MCF 10A (cell line): Measurements from ENCODE around the gene NDUFS5. TPM values are rescaled to one million over a fixed set of nuclear protein-coding genes. Genes with fewer than 3 reads are reported as not detected.
"Not testable (repeated sequence)": the region's sequence is repeated elsewhere in the genome, so short reads cannot be mapped to it uniquely, and the experiment has no call there.

ENCODE experiments used
- BruUV-seq: library from RNA; stranded (reverse); fragments of 400-500 nt; replicated peaks from 2 replicates; lab custom pipeline; 2021; lab: Mats Ljungman, UMichigan
- CTCF ChIA-PET: fragments of 300-600 bp; sonication (Branson Sonifier 250); formaldehyde crosslinking; extraction: SDS; loops from one replicate; lab custom pipeline; 2021; ENCODE audit warnings: antibody characterized with exemption, inconsistent platforms; lab: Yijun Ruan, JAX
- POLR2A ChIA-PET: fragments of 300-600, 350-650 bp; sonication (Branson Sonifier 250); formaldehyde crosslinking; extraction: SDS; loops from one replicate; lab custom pipeline; 2020; ENCODE audit warnings: antibody characterized with exemption, inconsistent platforms; lab: Yijun Ruan, JAX
- DNase-seq: peaks from one replicate; pipeline ENCODE4 v3.0.0-alpha.2; 2018; ENCODE audit not compliant: unreplicated experiment
- H3K27ac Mint-ChIP-seq: one replicate; pipeline ENCODE4 v1.8.0; 2022; ENCODE audit warnings: mild to moderate bottlenecking, low read depth, mixed read lengths; ENCODE audit not compliant: unreplicated experiment
- H3K27me3 Mint-ChIP-seq: one replicate; pipeline ENCODE4 v1.8.0; 2022; ENCODE audit warnings: mixed read lengths; ENCODE audit not compliant: insufficient read depth, unreplicated experiment
- H3K36me3 Mint-ChIP-seq: one replicate; pipeline ENCODE4 v1.8.0; 2022; ENCODE audit warnings: mild to moderate bottlenecking, moderate library complexity, mixed read lengths; ENCODE audit not compliant: insufficient read depth, unreplicated experiment
- H3K4me1 Mint-ChIP-seq: one replicate; pipeline ENCODE4 v1.8.0; 2022; ENCODE audit warnings: mixed read lengths; ENCODE audit not compliant: insufficient read depth, unreplicated experiment
- H3K4me3 Mint-ChIP-seq: one replicate; pipeline ENCODE4 v1.8.0; 2022; ENCODE audit warnings: mild to moderate bottlenecking, moderate library complexity, mixed read lengths; ENCODE audit not compliant: unreplicated experiment
- H3K9me3 Mint-ChIP-seq: one replicate; pipeline ENCODE4 v1.8.0; 2022; ENCODE audit warnings: mixed read lengths; ENCODE audit not compliant: unreplicated experiment
- intact Hi-C: fragments of 100-400 bp; cut with micrococcal nuclease; formaldehyde crosslinking; loops from 2 replicates; pipeline ENCODE4 v1.14.1; 2022
- total RNA-seq: library from RNA; stranded (reverse); gene quantifications from 2 replicates; pipeline ENCODE4 v1.2.3, GENCODE V29; 2022
- TF ChIP-seq, protein P1 (sequence below): fragments of 200-600 bp; IDR thresholded peaks from one replicate; pipeline ENCODE4 v1.8.0; 2022; ENCODE audit warnings: antibody characterized with exemption, mild to moderate bottlenecking; ENCODE audit not compliant: unreplicated experiment

NDUFS5 gene
- total RNA-seq, 1 experiment from 2014 or later: 233 TPM

DNA sequence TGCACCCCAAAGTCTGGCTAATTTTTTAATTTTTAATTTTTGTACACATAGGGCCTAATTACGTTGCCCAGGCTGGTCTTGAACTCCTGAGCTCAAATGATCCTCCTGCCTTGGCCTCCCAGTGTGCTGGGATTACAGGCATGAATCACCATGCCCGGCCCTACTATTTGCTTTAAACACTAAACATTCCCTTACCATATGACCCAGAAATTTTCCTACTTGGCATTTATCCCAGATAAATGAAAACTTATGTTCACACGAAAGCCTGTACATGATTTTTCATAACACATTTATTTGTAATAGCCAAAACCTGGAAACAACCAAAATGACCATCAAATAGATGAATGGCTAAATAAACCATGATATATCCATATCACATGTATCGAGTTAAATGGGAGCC is 35.8 kb downstream of the NDUFS5 start:
- H3K27ac Mint-ChIP-seq: no peak overlapping the region
- peak; percentile 42 for DNase-seq

GRCh38 chr1:39063191-39063590 is 37.0 kb downstream of the NDUFS5 start:
- no TSS peak for BruUV-seq
- ChIA-PET CTCF (interaction anchor here (0.5 kb wide), 1 partner anchor 129 kb away, joined by 3 read pairs; no protein-coding TSS in a partner anchor), POLR2A (no interaction called here)
- intact Hi-C loops: no loop called here
- H3K9me3 Mint-ChIP-seq: no peaks in the 10 kb centered on the region
- TF ChIP-seq, protein P1, sequence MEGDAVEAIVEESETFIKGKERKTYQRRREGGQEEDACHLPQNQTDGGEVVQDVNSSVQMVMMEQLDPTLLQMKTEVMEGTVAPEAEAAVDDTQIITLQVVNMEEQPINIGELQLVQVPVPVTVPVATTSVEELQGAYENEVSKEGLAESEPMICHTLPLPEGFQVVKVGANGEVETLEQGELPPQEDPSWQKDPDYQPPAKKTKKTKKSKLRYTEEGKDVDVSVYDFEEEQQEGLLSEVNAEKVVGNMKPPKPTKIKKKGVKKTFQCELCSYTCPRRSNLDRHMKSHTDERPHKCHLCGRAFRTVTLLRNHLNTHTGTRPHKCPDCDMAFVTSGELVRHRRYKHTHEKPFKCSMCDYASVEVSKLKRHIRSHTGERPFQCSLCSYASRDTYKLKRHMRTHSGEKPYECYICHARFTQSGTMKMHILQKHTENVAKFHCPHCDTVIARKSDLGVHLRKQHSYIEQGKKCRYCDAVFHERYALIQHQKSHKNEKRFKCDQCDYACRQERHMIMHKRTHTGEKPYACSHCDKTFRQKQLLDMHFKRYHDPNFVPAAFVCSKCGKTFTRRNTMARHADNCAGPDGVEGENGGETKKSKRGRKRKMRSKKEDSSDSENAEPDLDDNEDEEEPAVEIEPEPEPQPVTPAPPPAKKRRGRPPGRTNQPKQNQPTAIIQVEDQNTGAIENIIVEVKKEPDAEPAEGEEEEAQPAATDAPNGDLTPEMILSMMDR: no peak
- no peak overlapping the region for H3K27ac Mint-ChIP-seq
- no peak overlapping the region for H3K4me3 Mint-ChIP-seq
- no peak for DNase-seq
- H3K4me1 Mint-ChIP-seq: no peaks in the 10 kb centered on the region
- no peaks in the 10 kb centered on the region for H3K27me3 Mint-ChIP-seq
- peaks cover 5% of the 10 kb centered on the region for H3K36me3 Mint-ChIP-seq

More for the DNA sequence above, 35.8 kb downstream of the NDUFS5 start:
- Mint-ChIP-seq H3K9me3 (no peaks in the 10 kb centered on the region), H3K27me3 (no peaks in the 10 kb centered on the region), H3K4me3 (no peak overlapping the region), H3K36me3 (peaks cover 5% of the 10 kb centered on the region), H3K4me1 (no peaks in the 10 kb centered on the region)
- intact Hi-C loops: no loop called here
- ChIA-PET CTCF (no interaction called here), POLR2A (interaction anchor here (0.6 kb wide), 1 partner anchor 176 kb away, joined by 3 read pairs; no protein-coding TSS in a partner anchor)
- TF ChIP-seq, protein P1: no peak
- BruUV-seq: no TSS peak

DNA sequence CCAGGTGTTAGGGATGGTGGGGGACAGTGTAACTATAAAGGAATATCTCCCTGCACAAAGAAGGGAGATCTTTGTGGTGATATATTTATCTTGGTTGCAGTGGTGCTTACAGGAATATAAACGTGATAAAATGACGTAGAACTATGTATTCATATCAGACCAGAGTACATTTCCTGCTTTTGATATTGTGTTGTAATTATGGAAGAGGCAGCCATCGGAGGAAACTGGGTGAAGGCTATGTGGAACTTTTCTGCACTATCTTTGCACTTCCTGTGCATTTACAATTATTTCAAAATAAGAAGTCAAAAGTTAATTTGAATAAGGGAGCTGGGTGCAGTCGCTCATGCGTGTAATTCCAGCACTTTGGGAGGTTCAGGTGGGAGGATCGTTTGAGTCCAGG is 37.6 kb downstream of the NDUFS5 start:
- TF ChIP-seq, protein P1: no peak
- Mint-ChIP-seq H3K27me3 (no peaks in the 10 kb centered on the region), H3K27ac (no peak overlapping the region), H3K9me3 (no peaks in the 10 kb centered on the region), H3K4me3 (no peak overlapping the region), H3K36me3 (peaks cover 5% of the 10 kb centered on the region), H3K4me1 (no peaks in the 10 kb centered on the region)
- no peak for DNase-seq
- CTCF ChIA-PET: no interaction called here
- POLR2A ChIA-PET: no interaction called here
- BruUV-seq: no TSS peak
- intact Hi-C loops: no loop called here

- H3K27ac Mint-ChIP-seq: no peak overlapping the region
- no TSS peak for BruUV-seq
- POLR2A ChIA-PET: interaction anchor here (0.8 kb wide), 1 partner anchor 8 kb away, joined by 4 read pairs; no protein-coding TSS in a partner anchor
- no peak for DNase-seq
- intact Hi-C loops: no loop called here
- no peak overlapping the region for H3K4me3 Mint-ChIP-seq
- TF ChIP-seq, protein P1: no peak
- H3K4me1 Mint-ChIP-seq: no peaks in the 10 kb centered on the region
- CTCF ChIA-PET: interaction anchor here (0.6 to 1.1 kb wide), 2 partner anchors 27 to 1090 kb away, joined by 3 to 4 read pairs; no protein-coding TSS in a partner anchor
- peaks cover 5% of the 10 kb centered on the region for H3K36me3 Mint-ChIP-seq
- peaks cover 11% of the 10 kb centered on the region for H3K27me3 Mint-ChIP-seq
- no peaks in the 10 kb centered on the region for H3K9me3 Mint-ChIP-seq
Observed at GRCh38 chr1:39065542-39065941, 39.4 kb downstream of the NDUFS5 start.

GRCh38 chr1:39068227-39068626 is 42.1 kb downstream of the NDUFS5 start:
- H3K9me3 Mint-ChIP-seq, H3K36me3 Mint-ChIP-seq, DNase-seq, H3K4me3 Mint-ChIP-seq, H3K4me1 Mint-ChIP-seq, intact Hi-C loops, BruUV-seq, H3K27ac Mint-ChIP-seq, POLR2A ChIA-PET: not testable (repeated sequence)
- CTCF ChIA-PET: interaction anchor here (0.6 to 1.3 kb wide), 3 partner anchors 10 to 351 kb away, joined by 3 to 7 read pairs (median 4); no protein-coding TSS in a partner anchor
- peaks cover 11% of the 10 kb centered on the region for H3K27me3 Mint-ChIP-seq

GRCh38 chr1:39071557-39071956 is 45.4 kb downstream of the NDUFS5 start:
- H3K4me1 Mint-ChIP-seq, H3K4me3 Mint-ChIP-seq, BruUV-seq, H3K27ac Mint-ChIP-seq, intact Hi-C loops, H3K9me3 Mint-ChIP-seq, DNase-seq, CTCF ChIA-PET, H3K36me3 Mint-ChIP-seq: not testable (repeated sequence)
- H3K27me3 Mint-ChIP-seq: peaks cover 11% of the 10 kb centered on the region
- POLR2A ChIA-PET: interaction anchor here (0.6 to 0.8 kb wide), 2 partner anchors 9 to 678 kb away, joined by 3 read pairs; no protein-coding TSS in a partner anchor
